HUES64 (cell line): ENCODE data around the gene DDAH1.

Experiments
- H3K27ac ChIP-seq: 2 replicates; pipeline ENCODE4 v1.7.0; 2013; ENCODE audit warnings: low read depth, low read length, inconsistent platforms
- H3K27me3 ChIP-seq: 2 replicates; pipeline ENCODE4 v1.6.1; 2013; ENCODE audit warnings: mild to moderate bottlenecking, low read length; ENCODE audit not compliant: insufficient read depth
- H3K36me3 ChIP-seq: 2 replicates; pipeline ENCODE4 v1.6.1; 2013; ENCODE audit warnings: mild to moderate bottlenecking, low read length; ENCODE audit not compliant: insufficient read depth
- H3K4me1 ChIP-seq: 2 replicates; pipeline ENCODE4 v1.6.1; 2013; ENCODE audit warnings: mild to moderate bottlenecking, low read length, moderate library complexity; ENCODE audit not compliant: insufficient read depth
- H3K4me3 ChIP-seq: 2 replicates; pipeline ENCODE4 v1.5.1; 2013; ENCODE audit warnings: mild to moderate bottlenecking, low read length, moderate library complexity
- H3K9ac ChIP-seq: 2 replicates; pipeline ENCODE4 v1.6.1; 2013; ENCODE audit warnings: mild to moderate bottlenecking, low read depth, low read length
- H3K9me3 ChIP-seq: 2 replicates; pipeline ENCODE4 v1.6.1; 2013; ENCODE audit warnings: low read depth, low read length; ENCODE audit not compliant: insufficient read depth
- WGBS: fragments of 150-250, 120-280 bp; methylation state at CpG from one replicate; pipeline ENCODE4 v1.1.7; 2013; ENCODE audit warnings: missing lambda C conversion rate; 5-methylcytosine and 5-hydroxymethylcytosine counted together

Gene DDAH1

DNA sequence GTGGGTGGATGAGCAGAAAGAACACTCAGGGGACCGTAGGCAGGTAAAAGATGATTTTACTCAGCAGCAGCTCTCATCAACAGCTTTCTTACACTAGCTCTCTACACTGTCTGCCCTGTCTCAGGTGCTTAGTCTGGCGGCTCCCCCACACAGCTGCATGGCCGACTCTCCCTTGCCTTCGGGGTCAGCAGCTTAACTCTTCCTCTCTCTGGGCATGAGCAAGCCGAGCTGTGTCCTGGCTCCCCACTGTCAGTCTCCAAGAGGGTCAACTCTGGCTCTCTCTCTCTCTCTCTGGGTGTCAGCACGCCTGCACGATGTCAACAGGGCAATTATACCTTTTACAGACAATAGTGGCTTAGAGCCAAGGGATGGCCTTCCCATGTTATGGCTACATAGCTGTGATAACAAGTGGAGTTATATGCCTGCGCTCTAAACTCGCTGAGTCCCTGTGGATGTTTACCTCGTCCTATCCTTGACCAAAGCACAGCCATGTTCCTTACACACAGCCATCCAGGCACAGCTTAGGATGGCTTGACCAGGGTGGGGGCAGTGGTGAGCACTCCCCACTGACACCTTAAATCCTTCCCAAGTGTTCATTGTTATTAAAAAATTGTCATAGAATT is 185.4 kb downstream of the DDAH1 start:
- Histone ChIP-seq H3K4me1 (peaks cover 13% of the 10 kb centered on the region), H3K4me3 (no peak overlapping the region), H3K27me3 (no peaks in the 10 kb centered on the region), H3K9me3 (peaks cover 3% of the 10 kb centered on the region; the same call in 1 of the 2 replicates), H3K27ac (no peak overlapping the region), H3K9ac (no peak overlapping the region), H3K36me3 (no peaks in the 10 kb centered on the region)
- 90% methylated on average over 10 of the region's 10 CpGs for WGBS

DNA sequence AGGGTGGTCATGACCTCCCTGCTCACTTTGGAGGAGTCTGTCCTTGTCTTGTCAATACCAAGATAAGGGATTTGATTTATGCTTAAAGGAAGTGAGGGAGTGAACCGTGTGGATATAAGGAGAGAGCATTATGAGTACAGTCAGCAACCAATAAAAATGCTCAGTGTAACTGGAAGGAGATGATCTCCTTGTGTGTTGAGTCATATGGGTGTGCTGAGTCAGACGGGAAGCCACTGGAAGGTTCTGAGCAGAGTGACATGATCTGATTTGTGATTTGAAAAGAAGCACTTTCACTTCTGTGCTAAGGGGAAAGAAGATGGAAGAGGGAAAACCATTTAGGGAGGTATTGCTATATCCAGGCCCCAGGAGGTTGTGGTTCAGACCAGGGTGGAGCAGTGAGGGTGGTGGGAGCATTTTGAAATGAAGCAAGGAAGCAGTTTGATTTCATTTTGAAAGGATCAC is 186.1 kb downstream of the DDAH1 start:
- H3K4me1 ChIP-seq, result peaks cover 13% of the 10 kb centered on the region
- H3K27me3 ChIP-seq, result no peaks in the 10 kb centered on the region
- H3K9me3 ChIP-seq, result no peaks in the 10 kb centered on the region
- H3K36me3 ChIP-seq, result no peaks in the 10 kb centered on the region
- no peak overlapping the region for H3K27ac ChIP-seq
- no peak overlapping the region for H3K4me3 ChIP-seq
- 87% methylated on average over 2 of the region's 2 CpGs for WGBS
- no peak overlapping the region for H3K9ac ChIP-seq

DNA sequence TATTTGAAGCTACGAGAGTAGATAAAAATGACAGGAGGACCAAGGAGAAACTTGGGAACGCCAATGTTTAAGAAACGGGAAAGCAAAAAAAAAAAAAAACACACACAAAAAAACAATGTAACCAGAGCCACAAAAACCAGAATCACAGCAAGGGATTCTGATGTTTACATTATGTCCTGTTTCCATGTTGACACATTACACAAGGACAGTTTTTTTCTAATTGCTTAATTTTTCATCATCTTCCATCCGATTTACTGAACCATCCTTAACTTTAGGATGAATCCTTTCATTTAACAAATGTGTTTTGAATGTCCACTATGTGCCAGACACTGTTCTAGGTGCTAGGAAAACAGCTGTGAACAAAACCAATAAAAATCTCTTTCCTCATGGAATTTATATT is 187.2 kb downstream of the DDAH1 start:
- Histone ChIP-seq H3K9me3 (no peaks in the 10 kb centered on the region), H3K27me3 (no peaks in the 10 kb centered on the region), H3K9ac (no peak overlapping the region), H3K4me1 (peaks cover 13% of the 10 kb centered on the region), H3K4me3 (no peak overlapping the region), H3K36me3 (peaks cover 3% of the 10 kb centered on the region), H3K27ac (no peak overlapping the region)
- WGBS, result 93% methylated on average over 3 of the region's 4 CpGs

DNA sequence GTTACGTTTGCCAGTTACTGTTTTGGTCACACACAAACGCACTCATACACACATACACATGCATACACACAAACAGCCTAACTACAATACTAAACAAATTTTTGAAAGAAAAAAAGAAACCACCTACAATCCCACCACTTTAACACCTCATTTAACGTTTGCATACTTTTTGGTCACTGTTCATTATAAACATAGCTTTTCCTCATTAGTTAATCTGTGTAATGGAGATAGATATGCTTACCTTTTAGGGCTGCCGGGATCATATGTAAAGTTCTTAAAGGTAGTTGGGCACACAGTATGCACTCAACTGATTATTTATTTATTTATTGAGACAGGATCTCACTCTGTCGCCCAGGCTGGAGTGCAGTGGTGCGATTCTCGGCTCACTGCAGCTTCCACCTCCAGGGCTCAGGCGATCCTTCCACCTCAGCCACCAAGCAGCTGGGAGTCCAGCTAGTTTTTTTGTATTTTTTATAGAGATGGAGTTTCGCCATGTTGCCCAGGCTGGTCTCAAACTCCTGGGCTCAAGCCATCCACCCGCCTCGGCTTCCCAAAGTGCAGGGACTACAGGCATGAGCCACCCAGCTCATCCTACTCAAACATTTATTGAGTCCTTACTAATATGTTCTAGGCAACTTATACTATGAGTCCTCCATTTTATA is 187.8 kb downstream of the DDAH1 start:
- Histone ChIP-seq H3K4me1 (peaks cover 8% of the 10 kb centered on the region), H3K27ac (peak overlapping the region; percentile 57; the same call in 1 of the 2 replicates), H3K9ac (peak overlapping the region; percentile 29; the same call in 1 of the 2 replicates), H3K9me3 (no peaks in the 10 kb centered on the region), H3K36me3 (peaks cover 8% of the 10 kb centered on the region), H3K27me3 (no peaks in the 10 kb centered on the region), H3K4me3 (peak overlapping the region; percentile 87)
- WGBS, result 76% methylated on average over 9 of the region's 11 CpGs

DNA sequence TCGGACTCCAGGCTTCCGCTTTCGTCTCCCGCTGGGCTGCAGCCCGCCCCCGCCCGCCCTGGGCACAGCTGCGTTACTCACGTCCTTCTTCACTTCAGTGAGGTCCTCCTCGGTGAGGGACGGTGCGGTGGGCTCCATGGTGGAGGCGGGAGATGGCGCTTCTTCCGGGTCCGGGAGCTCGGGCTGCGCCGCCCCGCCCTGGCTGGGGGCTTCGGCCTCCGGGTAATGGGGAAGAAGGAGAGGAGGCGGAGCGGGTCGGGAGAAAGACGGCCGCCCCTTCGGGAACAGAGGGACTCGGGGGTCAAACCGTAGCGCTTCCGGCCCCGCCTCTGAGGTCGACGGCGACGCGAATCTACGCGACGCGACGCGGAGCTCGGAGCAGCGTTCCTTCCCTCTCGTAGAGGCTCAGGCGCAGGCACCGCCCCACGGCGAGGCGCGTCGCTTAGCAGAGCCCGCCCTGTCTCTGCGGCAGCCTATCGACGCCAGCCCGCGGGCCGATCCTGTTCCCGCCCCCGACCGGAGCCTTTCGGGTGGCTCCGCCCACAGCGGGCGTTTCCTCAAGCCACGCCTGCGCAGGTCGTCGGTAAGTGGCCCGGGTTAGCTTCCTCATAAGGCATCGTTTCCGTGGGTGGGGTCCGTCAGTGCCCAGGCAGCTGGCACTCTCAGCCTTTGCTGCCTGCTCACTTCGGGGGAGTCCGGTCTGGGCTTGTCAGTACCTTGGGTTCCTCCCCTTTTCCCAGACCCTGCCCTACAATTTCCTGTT is 188.6 kb downstream of the DDAH1 start, which contains the start of gene BCL10:
TSS of gene BCL10 (minus strand) at position 418 of the 763 bp plus-strand sequence. CDS start at position 138, 280 bp downstream.
- Histone ChIP-seq H3K9me3 (no peaks in the 10 kb centered on the region), H3K27ac (peak within 1 kb of the TSS; percentile 96), H3K4me3 (peak within 1 kb of the TSS; percentile 87), H3K4me1 (peaks cover 6% of the 10 kb centered on the region; the same call in 1 of the 2 replicates), H3K9ac (peak within 1 kb of the TSS; percentile 84), H3K27me3 (no peaks in the 10 kb centered on the region), H3K36me3 (peaks cover 14% of the 10 kb centered on the region)
- under 1% methylated on average over 78 of the region's 78 CpGs for WGBS

DNA sequence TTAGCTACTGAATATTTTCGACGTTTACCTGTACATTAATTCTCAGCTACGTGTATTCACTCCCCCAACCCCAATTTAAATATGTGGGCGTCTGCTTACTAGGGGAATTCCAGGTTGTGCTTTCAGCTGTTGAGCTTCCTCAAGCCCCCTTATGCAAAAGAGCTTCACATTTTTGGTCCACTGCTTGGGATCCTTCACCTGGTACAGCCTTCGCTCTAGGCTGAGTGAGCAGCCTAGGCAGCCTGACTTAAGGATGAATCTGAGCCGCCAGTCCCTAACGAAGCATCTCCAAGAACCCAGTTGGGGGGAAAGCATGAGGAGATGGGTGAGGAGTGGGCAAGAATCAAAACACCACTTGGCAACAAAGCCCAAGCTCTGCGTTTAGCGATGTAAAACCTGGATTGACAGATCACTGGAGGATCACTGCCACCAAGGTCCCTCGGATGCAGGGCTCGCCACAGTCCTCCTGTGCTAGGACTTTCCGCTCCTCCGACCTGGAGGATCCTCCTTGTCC is 189.2 kb downstream of the DDAH1 start:
- peaks cover 21% of the 10 kb centered on the region for H3K36me3 ChIP-seq
- peak overlapping the region; percentile 96 for H3K27ac ChIP-seq
- H3K4me3 ChIP-seq, result peak overlapping the region; percentile 87
- peaks cover 6% of the 10 kb centered on the region; the same call in 1 of the 2 replicates for H3K4me1 ChIP-seq
- H3K27me3 ChIP-seq, result no peaks in the 10 kb centered on the region
- WGBS, result 2% methylated on average over 13 of the region's 13 CpGs
- H3K9me3 ChIP-seq, result no peaks in the 10 kb centered on the region
- H3K9ac ChIP-seq, result peak overlapping the region; percentile 84

DNA sequence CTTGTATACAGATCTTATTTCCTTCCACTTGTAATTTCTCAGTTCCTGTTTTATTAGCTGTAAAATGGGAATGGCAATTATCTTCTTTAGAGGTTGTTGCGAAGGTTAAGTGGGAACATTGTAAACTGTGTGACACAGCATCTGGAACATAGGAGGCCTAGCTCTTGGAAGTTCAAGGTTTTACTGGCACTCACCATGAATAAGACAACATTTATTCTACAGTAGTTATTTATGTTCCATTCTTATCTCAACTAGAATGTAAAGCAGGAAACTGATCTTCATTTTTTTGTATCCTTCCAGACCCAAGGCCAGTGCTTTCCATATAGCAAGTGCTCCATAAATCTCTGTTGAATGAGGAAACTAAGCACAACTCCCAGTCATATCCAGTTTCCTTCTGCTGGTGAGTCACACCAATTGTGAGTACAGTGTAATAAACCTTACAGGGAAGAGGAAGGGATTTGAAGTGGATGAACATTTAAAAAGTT is 189.9 kb downstream of the DDAH1 start:
- Histone ChIP-seq H3K27me3 (no peaks in the 10 kb centered on the region), H3K4me3 (peak overlapping the region; percentile 87), H3K9ac (peak overlapping the region; percentile 84; the same call in 1 of the 2 replicates), H3K4me1 (peaks cover 6% of the 10 kb centered on the region; the same call in 1 of the 2 replicates), H3K27ac (no peak overlapping the region), H3K36me3 (peaks cover 28% of the 10 kb centered on the region), H3K9me3 (no peaks in the 10 kb centered on the region)
- 96% methylated on average over 1 of the region's 1 CpG for WGBS

DNA sequence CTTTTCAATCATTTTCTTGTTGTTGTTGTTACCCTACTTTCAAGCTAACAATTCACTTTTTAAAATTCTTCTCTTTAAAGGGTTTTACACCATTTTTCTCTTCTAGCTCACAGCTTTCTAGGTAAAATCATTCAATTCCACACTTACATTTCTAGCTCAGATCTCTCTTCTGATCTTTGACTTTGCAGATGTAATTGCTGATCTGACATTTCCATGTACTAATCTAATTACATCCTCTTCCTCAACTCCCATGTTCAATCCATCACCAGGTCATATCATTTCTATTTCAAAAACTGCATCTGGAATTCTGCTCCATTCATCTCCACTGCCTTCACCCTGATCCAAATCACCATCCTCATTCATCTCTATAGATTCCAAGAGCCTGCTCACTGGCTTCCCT is 191.6 kb downstream of the DDAH1 start:
- Histone ChIP-seq H3K27me3 (no peaks in the 10 kb centered on the region), H3K9me3 (no peaks in the 10 kb centered on the region), H3K4me3 (no peak overlapping the region), H3K27ac (no peak overlapping the region), H3K4me1 (peaks cover 6% of the 10 kb centered on the region; the same call in 1 of the 2 replicates), H3K36me3 (peaks cover 43% of the 10 kb centered on the region), H3K9ac (no peak overlapping the region)

DNA sequence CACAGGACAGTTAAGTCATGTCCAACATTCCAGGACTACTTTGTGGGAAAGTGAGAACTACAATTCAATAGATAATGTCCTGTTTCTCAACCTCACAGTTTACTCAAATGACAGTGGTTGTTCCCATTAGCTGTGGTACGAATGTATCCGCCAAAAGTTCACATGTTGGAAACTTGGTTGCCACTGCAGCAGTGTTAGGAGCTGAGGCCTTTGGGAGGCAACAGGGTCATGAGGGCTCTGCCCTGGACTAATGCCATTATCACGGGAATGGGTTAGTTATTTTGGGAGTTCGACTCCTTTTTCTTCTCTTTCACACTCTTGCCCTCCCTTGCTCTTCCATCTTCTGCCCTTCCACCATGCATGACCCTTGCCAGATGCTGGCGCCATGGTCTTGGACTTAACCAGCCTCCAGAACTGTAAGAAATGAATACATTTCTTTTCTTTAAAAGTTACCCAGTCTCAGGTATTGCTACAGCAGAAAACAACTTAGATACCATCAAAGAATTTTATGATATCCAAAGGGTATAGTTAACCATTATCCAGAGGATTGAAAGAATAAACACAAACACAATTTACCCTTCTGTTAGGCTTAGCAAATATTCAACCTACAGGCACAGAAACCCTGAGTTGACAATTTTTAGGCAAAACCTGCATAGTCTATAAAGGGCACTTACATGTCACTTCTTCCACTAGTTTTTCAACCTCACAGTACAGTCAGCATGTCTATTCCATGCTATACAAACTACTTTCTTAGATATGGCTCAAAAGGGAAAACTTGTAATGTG is 196.0 kb downstream of the DDAH1 start:
- WGBS, result 94% methylated on average over 5 of the region's 5 CpGs
- H3K36me3 ChIP-seq, result peaks cover 81% of the 10 kb centered on the region
- H3K9ac ChIP-seq, result no peak overlapping the region
- H3K27ac ChIP-seq, result no peak overlapping the region
- H3K4me3 ChIP-seq, result no peak overlapping the region
- H3K9me3 ChIP-seq, result no peaks in the 10 kb centered on the region
- H3K27me3 ChIP-seq, result no peaks in the 10 kb centered on the region
- H3K4me1 ChIP-seq, result no peaks in the 10 kb centered on the region
